Fibroblast of lung (primary cell): ENCODE results near the gene ITGA3. TPM values are rescaled to one million over a fixed set of nuclear protein-coding genes. Genes with fewer than 3 reads are reported as not detected.
A peak's percentile ranks its signal among the peaks of the same experiment; 100 is the strongest.

Source experiments
- DNase-seq, 2 donors: peaks; one replicate each; pipeline versions ENCODE4 v3.0.0 to v3.0.0-alpha.2; 2010; ENCODE audit warnings: low read depth in 2 of 2
- H2AFZ ChIP-seq: 2 replicates; pipeline ENCODE4 v1.5.1; 2012; ENCODE audit warnings: low read length, control low read depth, inconsistent platforms
- H3K27ac ChIP-seq: 2 replicates; pipeline ENCODE4 v1.5.1; 2011; ENCODE audit warnings: low read length, control low read depth; ENCODE audit not compliant: insufficient read depth
- H3K27me3 ChIP-seq: 2 replicates; pipeline ENCODE4 v1.5.1; 2011; ENCODE audit warnings: mild to moderate bottlenecking, low read length; ENCODE audit not compliant: control insufficient read depth, insufficient read depth
- H3K36me3 ChIP-seq: 2 replicates; pipeline ENCODE4 v1.5.1; 2011; ENCODE audit warnings: low read length; ENCODE audit not compliant: control insufficient read depth, insufficient read depth
- H3K4me1 ChIP-seq: 2 replicates; pipeline ENCODE4 v1.5.1; 2011; ENCODE audit warnings: low read length; ENCODE audit not compliant: control insufficient read depth, insufficient read depth; ENCODE audit errors: extremely low read depth
- H3K4me2 ChIP-seq: 2 replicates; pipeline ENCODE4 v1.5.1; 2011; ENCODE audit warnings: low read length, control low read depth; ENCODE audit not compliant: insufficient read depth; ENCODE audit errors: extremely low read depth
- H3K4me3 ChIP-seq, 4 experiments: fragments of 200-600 bp in 1 of 4; sonication (generic) in 1 of 4; replicated peaks in 1 of 4; 2 replicates each; pipeline ENCODE4 v1.5.1; 2011 to 2016; ENCODE audit warnings: low read length in 4 of 4, low read depth in 3 of 4, mild to moderate bottlenecking in 3 of 4, control low read depth in 2 of 4, inconsistent platforms in 1 of 4, mixed read lengths in 1 of 4; ENCODE audit not compliant: insufficient read depth in 1 of 4; ENCODE audit errors: control extremely low read depth in 1 of 4
- H3K79me2 ChIP-seq: 2 replicates; pipeline ENCODE4 v1.5.1; 2012; ENCODE audit warnings: mild to moderate bottlenecking, low read length, inconsistent platforms; ENCODE audit not compliant: control insufficient read depth, insufficient read depth
- H3K9ac ChIP-seq: 2 replicates; pipeline ENCODE4 v1.5.1; 2011; ENCODE audit warnings: mild to moderate bottlenecking, low read length, control low read depth; ENCODE audit not compliant: insufficient read depth
- H3K9me3 ChIP-seq: 2 replicates; pipeline ENCODE4 v1.5.1; 2012; ENCODE audit warnings: low read depth, low read length; ENCODE audit not compliant: control insufficient read depth, insufficient read depth
- H4K20me1 ChIP-seq: 2 replicates; pipeline ENCODE4 v1.5.1; 2011; ENCODE audit warnings: low read length; ENCODE audit not compliant: control insufficient read depth, insufficient read depth; ENCODE audit errors: extremely low read depth
- EZH2 ChIP-seq: IDR thresholded peaks from 2 replicates; pipeline ENCODE4 v1.5.1; 2012; ENCODE audit warnings: low read length, control low read depth, mild to moderate bottlenecking; ENCODE audit errors: missing control alignments
- polyA plus RNA-seq, 2 donors: library from polyadenylated mRNA; depleted of rRNA in 1 of 2; stranded (reverse) in 1 of 2; unstranded in 1 of 2; fragments of >200 nt; gene quantifications; 2 replicates each; pipeline ENCODE4 v1.2.1, GENCODE V29; 2011 to 2012; ENCODE audit warnings: missing spikeins in 1 of 2
- total RNA-seq: library from RNA; depleted of rRNA; stranded (reverse); fragments of >200 nt; gene quantifications from 2 replicates; pipeline ENCODE4 v1.2.1, GENCODE V29; 2014
- TF ChIP-seq, protein P1 (sequence below), 2 donors: IDR thresholded peaks in 1 of 2; conservative IDR thresholded peaks in 1 of 2; 1 replicate in 1 of 2; 2 replicates in 1 of 2; pipeline ENCODE4 v1.5.1; 2011 to 2012; ENCODE audit warnings: low read length in 2 of 2, control low read depth in 1 of 2, inconsistent platforms in 1 of 2, low read depth in 1 of 2, mild to moderate bottlenecking in 1 of 2

The ITGA3 gene
- total and polyA plus RNA-seq, 2 donors (not counting 1 experiment from before 2014, with no cell fraction given): 67.3 to 269 TPM

DNA sequence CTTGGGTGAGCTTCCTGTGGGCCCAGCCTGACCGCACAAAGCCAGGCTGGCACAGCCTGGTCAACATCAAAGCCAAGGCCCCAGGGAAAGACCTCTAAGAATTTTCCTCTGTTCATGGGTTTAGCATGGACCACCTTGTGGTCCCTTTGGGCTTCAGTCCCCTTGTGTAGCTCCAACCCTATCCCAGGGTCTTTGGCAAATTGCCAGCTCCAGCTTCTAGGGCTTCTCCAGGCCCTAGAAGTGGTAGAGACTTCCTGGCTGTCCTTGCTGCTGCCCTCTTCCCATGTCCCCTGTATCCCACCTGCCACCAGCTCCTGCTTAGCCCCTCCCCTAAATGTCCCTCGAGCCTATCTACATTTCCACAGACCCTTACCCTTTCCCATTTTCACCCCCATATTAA, 9.7 kb upstream of the ITGA3 start:
- H3K4me3 ChIP-seq: no peak overlapping the region
- H3K27ac ChIP-seq: no peak overlapping the region
- no peaks in the 10 kb centered on the region for H3K36me3 ChIP-seq
- no peak overlapping the region for H3K9ac ChIP-seq
- DNase-seq: no peak
- no peak for TF ChIP-seq EZH2
- TF ChIP-seq, protein P1, sequence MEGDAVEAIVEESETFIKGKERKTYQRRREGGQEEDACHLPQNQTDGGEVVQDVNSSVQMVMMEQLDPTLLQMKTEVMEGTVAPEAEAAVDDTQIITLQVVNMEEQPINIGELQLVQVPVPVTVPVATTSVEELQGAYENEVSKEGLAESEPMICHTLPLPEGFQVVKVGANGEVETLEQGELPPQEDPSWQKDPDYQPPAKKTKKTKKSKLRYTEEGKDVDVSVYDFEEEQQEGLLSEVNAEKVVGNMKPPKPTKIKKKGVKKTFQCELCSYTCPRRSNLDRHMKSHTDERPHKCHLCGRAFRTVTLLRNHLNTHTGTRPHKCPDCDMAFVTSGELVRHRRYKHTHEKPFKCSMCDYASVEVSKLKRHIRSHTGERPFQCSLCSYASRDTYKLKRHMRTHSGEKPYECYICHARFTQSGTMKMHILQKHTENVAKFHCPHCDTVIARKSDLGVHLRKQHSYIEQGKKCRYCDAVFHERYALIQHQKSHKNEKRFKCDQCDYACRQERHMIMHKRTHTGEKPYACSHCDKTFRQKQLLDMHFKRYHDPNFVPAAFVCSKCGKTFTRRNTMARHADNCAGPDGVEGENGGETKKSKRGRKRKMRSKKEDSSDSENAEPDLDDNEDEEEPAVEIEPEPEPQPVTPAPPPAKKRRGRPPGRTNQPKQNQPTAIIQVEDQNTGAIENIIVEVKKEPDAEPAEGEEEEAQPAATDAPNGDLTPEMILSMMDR (conservative IDR thresholded peaks at IDR 0.05 in 1 of 2, IDR thresholded peaks at IDR 0.05 in 1 of 2; ENCODE audit: low read depth in 1 of 2, low read length in 2 of 2): no peak
- no peaks in the 10 kb centered on the region for H3K79me2 ChIP-seq
- no peaks in the 10 kb centered on the region for H3K27me3 ChIP-seq
- H4K20me1 ChIP-seq: no peaks in the 10 kb centered on the region
- H3K9me3 ChIP-seq: no peaks in the 10 kb centered on the region
- peaks cover 24% of the 10 kb centered on the region for H3K4me1 ChIP-seq
- no peak overlapping the region for H2AFZ ChIP-seq
- H3K4me2 ChIP-seq: no peak overlapping the region

DNA sequence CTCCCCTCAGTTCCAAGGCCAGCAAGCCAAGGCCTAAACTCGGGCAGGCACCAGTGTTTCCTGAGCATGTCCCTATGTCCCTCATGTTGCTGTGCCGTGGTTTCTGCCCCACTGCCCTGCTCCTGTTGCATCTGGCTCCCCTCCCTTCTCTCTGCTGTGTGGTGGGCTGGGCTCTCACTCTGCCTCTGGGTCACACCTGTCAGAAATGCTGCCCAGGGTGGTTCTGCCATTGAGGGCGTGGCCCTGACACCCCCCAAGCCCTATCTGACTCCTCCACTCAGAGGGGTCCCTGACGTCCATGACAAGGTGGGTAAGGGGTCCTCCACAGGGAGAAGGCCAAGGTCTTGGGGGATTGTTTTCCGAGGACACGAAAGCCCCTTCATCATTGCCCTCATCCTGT, 9.2 kb upstream of the ITGA3 start:
- DNase-seq: no peak
- Histone ChIP-seq H3K4me3 (no peak overlapping the region), H3K9ac (no peak overlapping the region), H2AFZ (no peak overlapping the region), H3K36me3 (no peaks in the 10 kb centered on the region), H4K20me1 (no peaks in the 10 kb centered on the region), H3K79me2 (no peaks in the 10 kb centered on the region), H3K4me1 (peaks cover 29% of the 10 kb centered on the region), H3K9me3 (no peaks in the 10 kb centered on the region), H3K4me2 (no peak overlapping the region), H3K27me3 (no peaks in the 10 kb centered on the region), H3K27ac (no peak overlapping the region)
- TF ChIP-seq, protein P1 (conservative IDR thresholded peaks at IDR 0.05 in 1 of 2, IDR thresholded peaks at IDR 0.05 in 1 of 2; ENCODE audit: low read depth in 1 of 2, low read length in 2 of 2): no peak
- TF ChIP-seq EZH2: no peak

DNA sequence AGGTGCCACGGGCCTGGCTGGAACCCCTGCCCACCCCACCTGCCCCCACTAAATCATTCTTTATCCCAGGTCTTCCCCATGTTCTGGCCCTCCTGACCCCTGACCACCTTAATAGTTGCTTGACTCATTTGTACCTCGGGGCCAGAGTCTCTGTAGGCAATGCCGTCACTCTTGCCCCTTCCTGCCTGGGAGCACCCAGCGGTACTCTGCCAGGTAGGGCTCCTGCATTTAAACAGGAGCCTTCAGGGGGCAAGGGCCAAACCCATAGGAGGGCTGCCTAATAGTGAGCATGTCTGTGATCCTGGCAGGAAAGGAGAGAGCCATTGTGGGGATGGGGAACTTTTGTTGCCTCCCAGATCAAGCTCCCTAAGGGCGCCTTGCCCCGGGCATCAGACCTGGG, 8.8 kb upstream of the ITGA3 start:
- H3K36me3 ChIP-seq: no peaks in the 10 kb centered on the region
- no peaks in the 10 kb centered on the region for H3K79me2 ChIP-seq
- peaks cover 30% of the 10 kb centered on the region for H3K4me1 ChIP-seq
- H3K9me3 ChIP-seq: no peaks in the 10 kb centered on the region
- no peaks in the 10 kb centered on the region for H3K27me3 ChIP-seq
- no peak overlapping the region for H3K4me3 ChIP-seq
- H4K20me1 ChIP-seq: no peaks in the 10 kb centered on the region
- H3K4me2 ChIP-seq: peak overlapping the region; percentile 41
- peak overlapping the region; percentile 71 for H3K27ac ChIP-seq
- H3K9ac ChIP-seq: no peak overlapping the region
- H2AFZ ChIP-seq: peak overlapping the region; percentile 29
- DNase-seq: no peak
- TF ChIP-seq, protein P1 (conservative IDR thresholded peaks at IDR 0.05 in 1 of 2, IDR thresholded peaks at IDR 0.05 in 1 of 2; ENCODE audit: low read depth in 1 of 2, low read length in 2 of 2): no peak
- no peak for TF ChIP-seq EZH2
